Mucosa of stomach (tissue), 1 donor: ENCODE results near the gene CLDN22.

Experiments used
- H3K27me3 ChIP-seq: one replicate; pipeline ENCODE4 v1.7.0; 2013; ENCODE audit warnings: mild to moderate bottlenecking, low read length; ENCODE audit not compliant: control insufficient read depth, insufficient read depth
- H3K36me3 ChIP-seq: one replicate; pipeline ENCODE4 v1.7.0; 2013; ENCODE audit warnings: low read length; ENCODE audit not compliant: control insufficient read depth, insufficient read depth
- H3K4me1 ChIP-seq: one replicate; pipeline ENCODE4 v1.7.0; 2013; ENCODE audit warnings: mild to moderate bottlenecking, low read length; ENCODE audit not compliant: control insufficient read depth, insufficient read depth
- H3K4me3 ChIP-seq: one replicate; pipeline ENCODE4 v1.7.0; 2013; ENCODE audit warnings: low read length
- H3K9ac ChIP-seq: one replicate; pipeline ENCODE4 v1.7.0; 2013; ENCODE audit warnings: mild to moderate bottlenecking, low read length, moderate library complexity
- H3K9me3 ChIP-seq: one replicate; pipeline ENCODE4 v1.7.0; 2013; ENCODE audit warnings: mild to moderate bottlenecking, low read length, moderate library complexity; ENCODE audit not compliant: control insufficient read depth
- donor health status: Pancreatic carcinoma.

The CLDN22 gene

GRCh38 chr4:183286590-183287308, 33.3 kb downstream of the CLDN22 start:
- peaks cover 6% of the 10 kb centered on the region for H3K36me3 ChIP-seq
- no peaks in the 10 kb centered on the region for H3K9me3 ChIP-seq
- no peak overlapping the region for H3K9ac ChIP-seq
- no peaks in the 10 kb centered on the region for H3K4me1 ChIP-seq
- no peaks in the 10 kb centered on the region for H3K27me3 ChIP-seq
- no peak overlapping the region for H3K4me3 ChIP-seq

- no peaks in the 10 kb centered on the region for H3K4me1 ChIP-seq
- no peaks in the 10 kb centered on the region for H3K27me3 ChIP-seq
- no peaks in the 10 kb centered on the region for H3K9me3 ChIP-seq
- H3K36me3 ChIP-seq, result peaks cover 6% of the 10 kb centered on the region
- H3K4me3 ChIP-seq, result no peak overlapping the region
- H3K9ac ChIP-seq, result no peak overlapping the region
Observed at GRCh38 chr4:183285886-183286285, 34.2 kb downstream of the CLDN22 start.

GRCh38 chr4:183284965-183285364, 35.1 kb downstream of the CLDN22 start:
- H3K36me3 ChIP-seq, result peaks cover 6% of the 10 kb centered on the region

GRCh38 chr4:183284258-183284785, 35.8 kb downstream of the CLDN22 start:
- Histone ChIP-seq H3K36me3 (peaks cover 2% of the 10 kb centered on the region), H3K27me3 (no peaks in the 10 kb centered on the region), H3K9me3 (no peaks in the 10 kb centered on the region), H3K9ac (no peak overlapping the region), H3K4me1 (no peaks in the 10 kb centered on the region), H3K4me3 (no peak overlapping the region)

More at GRCh38 chr4:183284965-183285364, 35.1 kb downstream of the CLDN22 start:
- Histone ChIP-seq H3K4me3 (no peak overlapping the region), H3K9me3 (no peaks in the 10 kb centered on the region), H3K4me1 (no peaks in the 10 kb centered on the region), H3K27me3 (no peaks in the 10 kb centered on the region), H3K9ac (no peak overlapping the region)

GRCh38 chr4:183276106-183276505, 44.0 kb downstream of the CLDN22 start:
- Histone ChIP-seq H3K9me3 (peaks cover 9% of the 10 kb centered on the region), H3K4me3 (no peak overlapping the region), H3K36me3 (no peaks in the 10 kb centered on the region), H3K9ac (no peak overlapping the region), H3K27me3 (no peaks in the 10 kb centered on the region), H3K4me1 (no peaks in the 10 kb centered on the region)

GRCh38 chr4:183272384-183272783, 47.7 kb downstream of the CLDN22 start:
- no peaks in the 10 kb centered on the region for H3K27me3 ChIP-seq
- no peak overlapping the region for H3K9ac ChIP-seq

GRCh38 chr4:183268556-183268955, 51.5 kb downstream of the CLDN22 start:
- H3K4me1 ChIP-seq, result no peaks in the 10 kb centered on the region
- H3K27me3 ChIP-seq, result no peaks in the 10 kb centered on the region
- H3K9ac ChIP-seq, result no peak overlapping the region
- H3K36me3 ChIP-seq, result no peaks in the 10 kb centered on the region
- H3K9me3 ChIP-seq, result no peaks in the 10 kb centered on the region
- no peak overlapping the region for H3K4me3 ChIP-seq

More at GRCh38 chr4:183272384-183272783, 47.7 kb downstream of the CLDN22 start:
- H3K4me1 ChIP-seq, result no peaks in the 10 kb centered on the region
- H3K36me3 ChIP-seq, result no peaks in the 10 kb centered on the region
- no peak overlapping the region for H3K4me3 ChIP-seq
- H3K9me3 ChIP-seq, result peaks cover 9% of the 10 kb centered on the region
